Lower leg skin (tissue), 4 donors: Measurements from ENCODE around the gene RALGAPA2. TPM values are rescaled to one million over a fixed set of nuclear protein-coding genes. Genes with fewer than 3 reads are reported as not detected.

Source experiments
- DNase-seq, 2 donors: peaks; one replicate each; pipeline ENCODE4 v3.0.0-alpha.2; 2019; ENCODE audit warnings: low spot score in 2 of 2
- H3K4me3 ChIP-seq: fragments of 200-600 bp; sonication (generic); 2 replicates; pipeline ENCODE4 v1.5.1; 2017; ENCODE audit warnings: mild to moderate bottlenecking, low read depth; ENCODE audit not compliant: poor library complexity, severe bottlenecking
- CTCF ChIP-seq, 3 donors: fragments of 450-650 bp; IDR thresholded peaks; one replicate each; pipeline ENCODE4 v1.5.1; 2016; ENCODE audit warnings: antibody characterized with exemption in 3 of 3, mild to moderate bottlenecking in 3 of 3, moderate library complexity in 2 of 3
- POLR2A ChIP-seq, 2 donors: fragments of 450-650 bp; IDR thresholded peaks; one replicate each; pipeline ENCODE4 v1.6.1; 2016 to 2017; ENCODE audit warnings: antibody characterized with exemption in 2 of 2, mild to moderate bottlenecking in 1 of 2, moderate library complexity in 1 of 2
- WGBS, 2 donors: methylation state at CpG; one replicate each; pipeline ENCODE4 v1.1.5; 2018; 5-methylcytosine and 5-hydroxymethylcytosine counted together
- intact Hi-C: fragments of 100-400 bp; cut with DNase I; formaldehyde crosslinking; loops from one replicate; pipeline ENCODE4 v1.15.0; 2023; ENCODE audit warnings: low total_unique reads
- total RNA-seq, 4 donors: library from RNA; depleted of rRNA; stranded (reverse); fragments of >200 nt; gene quantifications; one replicate each; pipeline ENCODE4 v1.1.0, GENCODE V29; 2016

RALGAPA2 gene
- total RNA-seq, 4 donors from 2014 or later, result 56.1 to 78.8 (median 60.8) TPM

- 91 to 95% methylated on average over 4 of the region's 4 CpGs for WGBS, 2 donors
- intact Hi-C loops, result no loop called here
- TF ChIP-seq CTCF (IDR thresholded peaks at IDR 0.05), result no peak
- TF ChIP-seq POLR2A (IDR thresholded peaks at IDR 0.05), result no peak
- no peak for DNase-seq
- no peak overlapping the region for H3K4me3 ChIP-seq
Measured at GRCh38 chr20:20608641-20609040, 103.8 kb downstream of the RALGAPA2 start.

GRCh38 chr20:20608041-20608440 lies 104.4 kb downstream of the RALGAPA2 start:
- TF ChIP-seq POLR2A (IDR thresholded peaks at IDR 0.05), result no peak
- 94 to 95% methylated on average over 1 of the region's 1 CpG for WGBS, 2 donors
- DNase-seq, result no peak
- intact Hi-C loops, result no loop called here
- no peak overlapping the region for H3K4me3 ChIP-seq

- intact Hi-C loops, result no loop called here
- WGBS, 2 donors, result 96 to 97% methylated on average over 1 of the region's 1 CpG
- DNase-seq, result no peak
- TF ChIP-seq POLR2A (IDR thresholded peaks at IDR 0.05) (no peak), CTCF (IDR thresholded peaks at IDR 0.05) (no peak)
- no peak overlapping the region for H3K4me3 ChIP-seq
Measured at GRCh38 chr20:20606881-20607280, 105.6 kb downstream of the RALGAPA2 start.

DNA sequence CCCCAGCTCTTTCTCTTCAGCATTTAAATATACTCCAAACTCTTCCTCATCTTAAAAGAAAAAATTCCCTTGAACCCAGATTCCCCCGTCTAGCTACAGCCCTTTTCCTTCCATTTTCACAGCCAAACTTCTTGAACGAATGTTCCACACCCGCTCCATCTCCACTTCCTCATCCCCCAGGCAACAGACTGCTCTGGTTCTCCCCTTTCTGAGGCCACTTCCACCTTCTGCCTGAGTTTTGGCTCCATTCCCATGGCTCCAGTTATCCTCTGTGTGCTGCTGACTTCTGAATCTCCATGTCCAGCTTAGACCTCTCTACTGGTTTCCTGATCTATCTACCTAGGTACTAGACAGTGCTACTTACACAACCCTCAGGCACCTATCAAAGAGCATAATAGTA lies 106.4 kb downstream of the RALGAPA2 start:
- 65 to 76% methylated on average over 3 of the region's 3 CpGs for WGBS, 2 donors
- no peak for DNase-seq
- intact Hi-C loops, result no loop called here
- TF ChIP-seq CTCF (IDR thresholded peaks at IDR 0.05), result no peak
- no peak for TF ChIP-seq POLR2A (IDR thresholded peaks at IDR 0.05)
- H3K4me3 ChIP-seq, result no peak overlapping the region

DNA sequence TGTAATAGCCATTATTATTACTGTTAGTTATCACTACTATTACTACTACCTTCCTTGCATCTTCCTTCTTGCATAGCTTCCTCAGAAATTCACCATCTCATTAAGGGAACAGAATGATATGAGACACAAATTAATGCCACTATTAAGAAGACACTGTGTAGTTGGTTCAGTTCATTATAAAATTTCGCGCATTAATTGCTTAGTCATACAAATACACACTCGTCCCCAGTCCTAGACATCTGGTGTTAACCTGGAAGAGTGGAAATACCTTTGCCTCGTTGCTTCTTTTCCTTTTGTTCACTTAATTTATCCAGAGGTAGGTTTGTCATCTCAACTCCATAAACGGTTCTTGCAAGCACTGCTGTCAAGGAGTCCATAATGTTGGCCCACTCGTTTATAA lies 107.5 kb downstream of the RALGAPA2 start:
- WGBS, 2 donors, result 90 to 92% methylated on average over 6 of the region's 6 CpGs
- intact Hi-C loops, result no loop called here
- no peak for TF ChIP-seq CTCF (IDR thresholded peaks at IDR 0.05)
- TF ChIP-seq POLR2A (IDR thresholded peaks at IDR 0.05), result no peak
- H3K4me3 ChIP-seq, result no peak overlapping the region
- no peak for DNase-seq

- 92 to 96% methylated on average over 4 of the region's 4 CpGs for WGBS, 2 donors
- intact Hi-C loops, result no loop called here
- TF ChIP-seq POLR2A (IDR thresholded peaks at IDR 0.05) (no peak), CTCF (IDR thresholded peaks at IDR 0.05) (no peak)
- DNase-seq, result no peak
- H3K4me3 ChIP-seq, result no peak overlapping the region
Measured at GRCh38 chr20:20604357-20604756, 108.1 kb downstream of the RALGAPA2 start.
